ENCODE data around the gene GINS2. TPM values are rescaled to one million over a fixed set of nuclear protein-coding genes. Genes with fewer than 3 reads are reported as not detected.

Gene GINS2
- total and polyA plus RNA-seq, 2 donors (not counting 3 experiments of a cell fraction or from before 2014, with no cell fraction given) = 10.4 to 24.1 TPM

DNA sequence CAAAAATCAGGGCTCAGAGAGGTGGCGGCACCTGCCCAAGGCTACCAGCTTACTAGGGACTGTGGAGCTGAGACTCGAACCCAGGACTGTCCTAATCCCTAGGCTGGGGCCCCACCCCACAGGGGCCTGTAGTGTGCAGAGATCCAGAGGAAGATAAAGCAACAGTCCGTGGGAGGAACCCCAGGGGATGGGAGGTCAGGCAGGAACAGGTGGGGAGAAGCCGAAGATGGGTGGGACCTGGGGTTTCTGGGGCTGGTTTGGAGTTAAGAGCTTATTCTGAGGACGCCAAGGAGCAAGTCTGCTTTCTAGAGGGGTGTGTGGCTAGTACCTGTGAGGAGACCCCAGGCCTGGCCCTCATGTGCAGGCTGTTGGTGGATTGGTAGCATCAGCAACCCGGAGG is 47.2 kb upstream of the GINS2 start:
- no peak overlapping the region for H3K4me3 ChIP-seq (replicated peaks in 1 of 3; ENCODE audit: insufficient read depth in 1 of 3, low read depth in 1 of 3, low read length in 3 of 3)
- H2AFZ ChIP-seq (ENCODE audit: low read depth, low read length) = no peak overlapping the region
- ChIA-PET POLR2A (no interaction called here), CTCF (interaction anchor here (0.7 kb wide), 1 partner anchor 10 kb away, joined by 3 read pairs; no protein-coding TSS in a partner anchor)
- no peak overlapping the region for H3K27ac ChIP-seq (ENCODE audit: insufficient read depth, low read depth, low read length)
- H3K36me3 ChIP-seq (ENCODE audit: control insufficient read depth in 2 of 2, extremely low read depth in 1 of 2, insufficient read depth in 2 of 2, low read length in 2 of 2) = peaks cover 0 to 2% of the 10 kb centered on the region in 2 experiments
- FAIRE-seq (no peak), DNase-seq (ENCODE audit: low read depth, low spot score) (no peak)
- H3K27me3 ChIP-seq (ENCODE audit: control insufficient read depth in 2 of 2, insufficient read depth in 2 of 2, low read length in 2 of 2) = no peaks in the 10 kb centered on the region
- no peaks in the 10 kb centered on the region for H4K20me1 ChIP-seq (replicated peaks; ENCODE audit: control insufficient read depth, extremely low read depth, insufficient read depth, low read length)
- H3K79me2 ChIP-seq (ENCODE audit: control insufficient read depth, insufficient read depth, low read length) = peaks cover 34% of the 10 kb centered on the region
- no peak overlapping the region for H3K4me2 ChIP-seq (ENCODE audit: insufficient read depth, low read length)
- intact Hi-C loops (cut with micrococcal nuclease) (no loop called here), dilution Hi-C loops (cut with MboI; ENCODE audit: extremely low pct_ligation_motif_present, low sequenced_read_pairs) (no loop called here)
- no peaks in the 10 kb centered on the region for H3K4me1 ChIP-seq (ENCODE audit: control insufficient read depth, extremely low read depth, insufficient read depth, low read length)
- H3K9me3 ChIP-seq (replicated peaks; ENCODE audit: control insufficient read depth, insufficient read depth, low read length) = no peaks in the 10 kb centered on the region
- no peak overlapping the region for H3K9ac ChIP-seq (replicated peaks; ENCODE audit: extremely low read depth, insufficient read depth, low read length)
- no peaks in the 10 kb centered on the region for H3K9me1 ChIP-seq (replicated peaks; ENCODE audit: control insufficient read depth, extremely low read depth, insufficient read depth, low read length)
- BruUV-seq (replicated peaks) = no TSS peak
- TF ChIP-seq, protein P1, sequence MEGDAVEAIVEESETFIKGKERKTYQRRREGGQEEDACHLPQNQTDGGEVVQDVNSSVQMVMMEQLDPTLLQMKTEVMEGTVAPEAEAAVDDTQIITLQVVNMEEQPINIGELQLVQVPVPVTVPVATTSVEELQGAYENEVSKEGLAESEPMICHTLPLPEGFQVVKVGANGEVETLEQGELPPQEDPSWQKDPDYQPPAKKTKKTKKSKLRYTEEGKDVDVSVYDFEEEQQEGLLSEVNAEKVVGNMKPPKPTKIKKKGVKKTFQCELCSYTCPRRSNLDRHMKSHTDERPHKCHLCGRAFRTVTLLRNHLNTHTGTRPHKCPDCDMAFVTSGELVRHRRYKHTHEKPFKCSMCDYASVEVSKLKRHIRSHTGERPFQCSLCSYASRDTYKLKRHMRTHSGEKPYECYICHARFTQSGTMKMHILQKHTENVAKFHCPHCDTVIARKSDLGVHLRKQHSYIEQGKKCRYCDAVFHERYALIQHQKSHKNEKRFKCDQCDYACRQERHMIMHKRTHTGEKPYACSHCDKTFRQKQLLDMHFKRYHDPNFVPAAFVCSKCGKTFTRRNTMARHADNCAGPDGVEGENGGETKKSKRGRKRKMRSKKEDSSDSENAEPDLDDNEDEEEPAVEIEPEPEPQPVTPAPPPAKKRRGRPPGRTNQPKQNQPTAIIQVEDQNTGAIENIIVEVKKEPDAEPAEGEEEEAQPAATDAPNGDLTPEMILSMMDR (IDR thresholded peaks at IDR 0.05; ENCODE audit: extremely low read depth in 1 of 2, insufficient read depth in 1 of 2, low read depth in 1 of 2, low read length in 2 of 2) = no peak
- no peak for TF ChIP-seq POLR2A (IDR thresholded peaks at IDR 0.05; ENCODE audit: low read depth, low read length)
- no peak for TF ChIP-seq MYC (IDR thresholded peaks at IDR 0.05; ENCODE audit: low read depth, low read length)
- no peak for TF ChIP-seq POLR2AphosphoS5 (IDR thresholded peaks at IDR 0.05; ENCODE audit: insufficient read depth, low read depth, low read length)
- no peak for TF ChIP-seq GATA2 (IDR thresholded peaks at IDR 0.05; ENCODE audit: insufficient read depth, insufficient read length, low read depth, low read length)
- no peak for TF ChIP-seq JUN (IDR thresholded peaks at IDR 0.05; ENCODE audit: borderline replicate concordance, insufficient read depth, insufficient read length, low read depth)
- TF ChIP-seq, protein P2, sequence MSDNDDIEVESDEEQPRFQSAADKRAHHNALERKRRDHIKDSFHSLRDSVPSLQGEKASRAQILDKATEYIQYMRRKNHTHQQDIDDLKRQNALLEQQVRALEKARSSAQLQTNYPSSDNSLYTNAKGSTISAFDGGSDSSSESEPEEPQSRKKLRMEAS (IDR thresholded peaks at IDR 0.05; ENCODE audit: insufficient read depth, insufficient read length) = no peak
- no peak for TF ChIP-seq EZH2 (IDR thresholded peaks at IDR 0.05; ENCODE audit: borderline replicate concordance, low read depth, low read length, severe bottlenecking)
- no peak for TF ChIP-seq FOS (IDR thresholded peaks at IDR 0.05; ENCODE audit: borderline replicate concordance, insufficient read depth, low read length)

Measured in endothelial cell of umbilical vein (primary cell).